Activated CD4-positive, CD25-positive, alpha-beta regulatory T cell treated with anti-CD3 and anti-CD28 coated beads, Interleukin-2, amount 50 U/mL, for 72 hours (primary cell): ENCODE measurements around the gene CACHD1.

Experiments
- DNase-seq: peaks from one replicate; pipeline ENCODE4 v3.0.0; 2021

Gene CACHD1

GRCh38 chr1:64525116-64525686, 55.3 kb downstream of the CACHD1 start:
- DNase-seq, result no peak

GRCh38 chr1:64526312-64526711, 56.4 kb downstream of the CACHD1 start:
- no peak for DNase-seq

- DNase-seq, result no peak
Measured at GRCh38 chr1:64527165-64527564, 57.2 kb downstream of the CACHD1 start.

GRCh38 chr1:64527786-64528185, 57.9 kb downstream of the CACHD1 start:
- DNase-seq, result no peak

GRCh38 chr1:64530969-64531692, 61.2 kb downstream of the CACHD1 start:
- DNase-seq, result no peak

GRCh38 chr1:64532646-64533045, 62.7 kb downstream of the CACHD1 start:
- no peak for DNase-seq

- DNase-seq, result no peak
Measured at GRCh38 chr1:64535938-64536835, 66.3 kb downstream of the CACHD1 start.

- no peak for DNase-seq
Measured at GRCh38 chr1:64536836-64537490, 67.0 kb downstream of the CACHD1 start.

GRCh38 chr1:64537942-64538341, 68.0 kb downstream of the CACHD1 start:
- DNase-seq, result no peak

GRCh38 chr1:64538389-64538788, 68.5 kb downstream of the CACHD1 start:
- DNase-seq, result no peak

GRCh38 chr1:64539289-64539688, 69.4 kb downstream of the CACHD1 start:
- DNase-seq, result no peak

- DNase-seq, result no peak
Measured at GRCh38 chr1:64539781-64540218, 69.9 kb downstream of the CACHD1 start.

GRCh38 chr1:64540265-64540791, 70.4 kb downstream of the CACHD1 start:
- DNase-seq, result no peak

GRCh38 chr1:64542118-64542517, 72.2 kb downstream of the CACHD1 start:
- DNase-seq, result no peak

- DNase-seq, result no peak
Measured at GRCh38 chr1:64543831-64544230, 73.9 kb downstream of the CACHD1 start.

- DNase-seq, result no peak
Measured at GRCh38 chr1:64545118-64545843, 75.4 kb downstream of the CACHD1 start.

- no peak for DNase-seq
Measured at GRCh38 chr1:64546013-64546412, 76.1 kb downstream of the CACHD1 start.

- no peak for DNase-seq
Measured at GRCh38 chr1:64549464-64550239, 79.7 kb downstream of the CACHD1 start.

- DNase-seq, result no peak
Measured at GRCh38 chr1:64550510-64550909, 80.6 kb downstream of the CACHD1 start.

- no peak for DNase-seq
Measured at GRCh38 chr1:64550946-64551605, 81.1 kb downstream of the CACHD1 start.

- no peak for DNase-seq
Measured at GRCh38 chr1:64553285-64553684, 83.4 kb downstream of the CACHD1 start.
